ENCODE results near the gene PDZD2.
"Not testable (repeated sequence)": the region's sequence is repeated elsewhere in the genome, so short reads cannot be mapped to it uniquely, and the experiment has no call there.

PDZD2 gene

GRCh38 chr5:31733371-31733770, 94.4 kb downstream of the PDZD2 start:
- no peak for DNase-seq (ENCODE audit: low read depth in 2 of 2)

GRCh38 chr5:31736127-31736526, 97.2 kb downstream of the PDZD2 start:
- DNase-seq (ENCODE audit: low read depth in 2 of 2), result no peak

GRCh38 chr5:31738199-31738598, 99.3 kb downstream of the PDZD2 start:
- no peak for DNase-seq (ENCODE audit: low read depth in 2 of 2)

GRCh38 chr5:31741496-31741895, 102.6 kb downstream of the PDZD2 start:
- DNase-seq (ENCODE audit: low read depth in 2 of 2), result no peak

- no peak for DNase-seq (ENCODE audit: low read depth in 2 of 2)
Measured at GRCh38 chr5:31743678-31744077, 104.7 kb downstream of the PDZD2 start.

GRCh38 chr5:31748458-31749172, 109.7 kb downstream of the PDZD2 start:
- DNase-seq (ENCODE audit: low read depth in 2 of 2), result no peak

- DNase-seq (ENCODE audit: low read depth in 2 of 2), result no peak
Measured at GRCh38 chr5:31750215-31750614, 111.3 kb downstream of the PDZD2 start.

GRCh38 chr5:31751610-31752009, 112.7 kb downstream of the PDZD2 start:
- no peak for DNase-seq (ENCODE audit: low read depth in 2 of 2)

GRCh38 chr5:31753700-31754357, 114.9 kb downstream of the PDZD2 start:
- DNase-seq (ENCODE audit: low read depth in 2 of 2), result no peak

GRCh38 chr5:31754358-31754704, 115.4 kb downstream of the PDZD2 start:
- no peak for DNase-seq (ENCODE audit: low read depth in 2 of 2)

- no peak for DNase-seq (ENCODE audit: low read depth in 2 of 2)
Measured at GRCh38 chr5:31754741-31755675, 116.1 kb downstream of the PDZD2 start.

GRCh38 chr5:31755676-31756230, 116.8 kb downstream of the PDZD2 start:
- no peak for DNase-seq (ENCODE audit: low read depth in 2 of 2)

- DNase-seq (ENCODE audit: low read depth in 2 of 2), result no peak
Measured at GRCh38 chr5:31757806-31758205, 118.9 kb downstream of the PDZD2 start.

- DNase-seq (ENCODE audit: low read depth in 2 of 2), result no peak
Measured at GRCh38 chr5:31758803-31759425, 120.0 kb downstream of the PDZD2 start.

GRCh38 chr5:31759925-31760324, 121.0 kb downstream of the PDZD2 start:
- DNase-seq (ENCODE audit: low read depth in 2 of 2), result no peak

- no peak for DNase-seq (ENCODE audit: low read depth in 2 of 2)
Measured at GRCh38 chr5:31761877-31762276, 122.9 kb downstream of the PDZD2 start.

- no peak for DNase-seq (ENCODE audit: low read depth in 2 of 2)
Measured at GRCh38 chr5:31763424-31763823, 124.5 kb downstream of the PDZD2 start.

GRCh38 chr5:31764687-31765086, 125.8 kb downstream of the PDZD2 start:
- not testable (repeated sequence) for DNase-seq (ENCODE audit: low read depth in 2 of 2)

- no peak for DNase-seq (ENCODE audit: low read depth in 2 of 2)
Measured at GRCh38 chr5:31767335-31768031, 128.6 kb downstream of the PDZD2 start.

GRCh38 chr5:31768046-31768445, 129.1 kb downstream of the PDZD2 start:
- no peak for DNase-seq (ENCODE audit: low read depth in 2 of 2)

GRCh38 chr5:31768784-31769183, 129.9 kb downstream of the PDZD2 start:
- no peak for DNase-seq (ENCODE audit: low read depth in 2 of 2)
